Endothelial cell of umbilical vein (primary cell): ENCODE measurements around the gene KRTAP10-10. TPM values are rescaled to one million over a fixed set of nuclear protein-coding genes. Genes with fewer than 3 reads are reported as not detected.

Experiments used
- BruUV-seq: library from RNA; stranded (reverse); fragments of 400-500 nt; replicated peaks from 2 replicates; lab custom pipeline; 2021; lab: Mats Ljungman, UMichigan
- CTCF ChIA-PET: fragments of 300-600, 350-600 bp; sonication (Branson Sonifier 250); formaldehyde crosslinking; loops from one replicate; lab custom pipeline; 2021; ENCODE audit warnings: antibody characterized with exemption, inconsistent platforms; lab: Charles Lee
- POLR2A ChIA-PET: fragments of 300-600, 350-600 bp; sonication (Branson Sonifier 250); formaldehyde crosslinking; loops from one replicate; lab custom pipeline; 2021; ENCODE audit warnings: antibody characterized with exemption, inconsistent platforms; lab: Charles Lee
- DNase-seq: peaks from one replicate; pipeline ENCODE4 v3.0.0-alpha.2; 2011; ENCODE audit warnings: low read depth, low spot score
- FAIRE-seq: peaks from 2 replicates; lab custom pipeline; 2011; peaks lifted over from hg19 to GRCh38; lab: Jason Lieb, UNC
- H2AFZ ChIP-seq: 2 replicates; pipeline ENCODE4 v1.6.0; 2012; ENCODE audit warnings: low read depth, low read length, control low read depth, inconsistent platforms
- H3K27ac ChIP-seq: 2 replicates; pipeline ENCODE4 v1.5.1; 2011; ENCODE audit warnings: low read depth, mild to moderate bottlenecking, control low read depth, low read length, moderate library complexity; ENCODE audit not compliant: insufficient read depth
- H3K27me3 ChIP-seq, 2 experiments: 2 replicates each; pipeline versions ENCODE4 v1.6.0 to v1.6.1; 2011; ENCODE audit warnings: low read length in 2 of 2, mixed read lengths in 1 of 2; ENCODE audit not compliant: control insufficient read depth in 2 of 2, insufficient read depth in 2 of 2
- H3K36me3 ChIP-seq, 2 experiments: 2 replicates in 1 of 2; 3 replicates in 1 of 2; pipeline ENCODE4 v1.5.1; 2011; ENCODE audit warnings: low read length in 2 of 2, mild to moderate bottlenecking in 1 of 2, moderate library complexity in 1 of 2; ENCODE audit not compliant: control insufficient read depth in 2 of 2, insufficient read depth in 2 of 2; ENCODE audit errors: extremely low read depth in 1 of 2
- H3K4me1 ChIP-seq: 3 replicates; pipeline ENCODE4 v1.5.1; 2011; ENCODE audit warnings: mild to moderate bottlenecking, low read length; ENCODE audit not compliant: control insufficient read depth, insufficient read depth; ENCODE audit errors: extremely low read depth
- H3K4me2 ChIP-seq: 2 replicates; pipeline ENCODE4 v1.6.1; 2011; ENCODE audit warnings: low read length, control low read depth, mixed read lengths; ENCODE audit not compliant: insufficient read depth
- H3K4me3 ChIP-seq, 3 experiments: fragments of 200-600 bp in 1 of 3; sonication (generic), shearing (Covaris generic) in 1 of 3; replicated peaks in 1 of 3; 2 replicates each; pipeline ENCODE4 v1.5.1; 2011 to 2016; ENCODE audit warnings: control low read depth in 3 of 3, low read length in 3 of 3, mild to moderate bottlenecking in 2 of 3, inconsistent platforms in 1 of 3, low read depth in 1 of 3, moderate library complexity in 1 of 3; ENCODE audit not compliant: insufficient read depth in 1 of 3
- H3K79me2 ChIP-seq: 2 replicates; pipeline ENCODE4 v1.6.0; 2012; ENCODE audit warnings: low read length, inconsistent platforms; ENCODE audit not compliant: control insufficient read depth, insufficient read depth
- H3K9ac ChIP-seq: replicated peaks from 2 replicates; pipeline ENCODE3; 2011; ENCODE audit warnings: low read length, control low read depth; ENCODE audit not compliant: insufficient read depth; ENCODE audit errors: extremely low read depth
- H3K9me1 ChIP-seq: replicated peaks from 3 replicates; pipeline ENCODE4 v1.6.0; 2011; ENCODE audit warnings: mild to moderate bottlenecking, low read length; ENCODE audit not compliant: control insufficient read depth, insufficient read depth; ENCODE audit errors: extremely low read depth
- H3K9me3 ChIP-seq: replicated peaks from 2 replicates; pipeline ENCODE4 v1.5.1; 2012; ENCODE audit warnings: low read length, inconsistent platforms; ENCODE audit not compliant: control insufficient read depth, insufficient read depth
- H4K20me1 ChIP-seq: replicated peaks from 2 replicates; pipeline ENCODE3; 2011; ENCODE audit warnings: mild to moderate bottlenecking, low read length; ENCODE audit not compliant: control insufficient read depth, insufficient read depth; ENCODE audit errors: extremely low read depth
- EZH2 ChIP-seq: IDR thresholded peaks from 2 replicates; pipeline ENCODE4 v1.6.1; 2012; ENCODE audit warnings: borderline replicate concordance, low read depth, mild to moderate bottlenecking, moderate library complexity, low read length, inconsistent platforms; ENCODE audit not compliant: severe bottlenecking
- FOS ChIP-seq: IDR thresholded peaks from 2 replicates; pipeline ENCODE4 v1.6.1; 2011; ENCODE audit warnings: mild to moderate bottlenecking, low read length, moderate library complexity, borderline replicate concordance; ENCODE audit not compliant: insufficient read depth
- GATA2 ChIP-seq: IDR thresholded peaks from 2 replicates; pipeline ENCODE4 v1.7.0; 2011; ENCODE audit warnings: low read depth, mild to moderate bottlenecking, moderate library complexity, mixed read lengths, low read length; ENCODE audit not compliant: insufficient read length, insufficient read depth
- JUN ChIP-seq: IDR thresholded peaks from 2 replicates; pipeline ENCODE4 v1.6.1; 2011; ENCODE audit warnings: borderline replicate concordance, low read depth; ENCODE audit not compliant: insufficient read length, insufficient read depth
- MAX ChIP-seq: IDR thresholded peaks from 2 replicates; pipeline ENCODE4 v1.6.1; 2011; ENCODE audit not compliant: insufficient read depth, insufficient read length
- MYC ChIP-seq: IDR thresholded peaks from one replicate; pipeline ENCODE4 v1.6.1; 2011; ENCODE audit warnings: mild to moderate bottlenecking, low read depth, low read length
- POLR2A ChIP-seq: IDR thresholded peaks from 2 replicates; pipeline ENCODE4 v1.6.1; 2012; ENCODE audit warnings: low read depth, mild to moderate bottlenecking, control low read depth, low read length
- POLR2AphosphoS5 ChIP-seq: IDR thresholded peaks from 2 replicates; pipeline ENCODE4 v1.6.1; 2012; ENCODE audit warnings: low read depth, mild to moderate bottlenecking, control low read depth, low read length, moderate library complexity; ENCODE audit not compliant: insufficient read depth
- dilution Hi-C: fragments of 300-500 bp; cut with MboI; formaldehyde crosslinking; loops from one replicate; pipeline ENCODE4 v1.15.0; 2019; ENCODE audit warnings: low sequenced_read_pairs; ENCODE audit not compliant: extremely low pct_ligation_motif_present
- intact Hi-C: fragments of 100-400 bp; cut with micrococcal nuclease; formaldehyde crosslinking; loops from one replicate; pipeline ENCODE4 v1.10.0; 2022
- polyA plus RNA-seq, 4 experiments: library from polyadenylated mRNA; depleted of rRNA in 3 of 4; stranded (reverse) in 3 of 4; unstranded in 1 of 4; fragments of >200 nt; gene quantifications; 2 replicates each; pipeline versions ENCODE4 v1.2.1 to v1.2.3, GENCODE V29; 2011 to 2012; ENCODE audit warnings: missing spikeins in 1 of 4
- total RNA-seq: library from RNA; stranded (reverse); gene quantifications from 2 replicates; pipeline ENCODE4 v1.2.3, GENCODE V29; 2021
- TF ChIP-seq, protein P1 (sequence below), 2 donors: IDR thresholded peaks; 1 replicate in 1 of 2; 2 replicates in 1 of 2; pipeline ENCODE4 v1.5.1; 2011; ENCODE audit warnings: low read length in 2 of 2, mild to moderate bottlenecking in 2 of 2, moderate library complexity in 2 of 2, control low read depth in 1 of 2, inconsistent platforms in 1 of 2, low read depth in 1 of 2; ENCODE audit not compliant: insufficient read depth in 1 of 2; ENCODE audit errors: extremely low read depth in 1 of 2

The KRTAP10-10 gene
- total and polyA plus RNA-seq, 2 donors (not counting 3 experiments of a cell fraction or from before 2014, with no cell fraction given), result not detected

DNA sequence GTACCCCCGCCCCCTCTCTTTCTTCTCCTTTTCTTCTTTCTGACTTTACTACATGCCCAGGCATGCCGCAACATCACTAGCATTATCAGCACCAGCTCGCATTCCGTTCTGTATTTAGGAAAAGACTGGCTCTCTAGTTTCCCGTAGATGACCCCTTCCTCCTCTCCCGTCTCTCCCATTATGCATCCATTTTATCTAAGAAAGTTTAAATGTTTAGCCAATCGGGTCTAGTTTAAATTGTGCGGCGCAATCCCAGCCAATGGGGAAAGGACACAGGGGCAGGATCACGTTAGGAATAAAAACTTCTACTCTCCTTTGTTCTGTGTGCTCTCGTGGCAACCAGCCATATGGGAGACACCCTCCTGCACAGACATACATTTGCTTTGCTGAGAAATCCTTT, 39.1 kb upstream of the KRTAP10-10 start:
- Histone ChIP-seq H3K9me3 (no peaks in the 10 kb centered on the region), H3K79me2 (no peaks in the 10 kb centered on the region), H3K9me1 (no peaks in the 10 kb centered on the region), H3K4me2 (no peak overlapping the region), H3K4me3 (no peak overlapping the region), H3K27ac (no peak overlapping the region), H4K20me1 (no peaks in the 10 kb centered on the region), H3K4me1 (no peaks in the 10 kb centered on the region), H3K9ac (no peak overlapping the region), H3K27me3 (peaks cover 0 to 2% of the 10 kb centered on the region in 2 experiments), H2AFZ (no peak overlapping the region), H3K36me3 (no peaks in the 10 kb centered on the region)
- FAIRE-seq, result no peak
- TF ChIP-seq POLR2A, result no peak
- no peak for TF ChIP-seq FOS
- no peak for TF ChIP-seq MYC
- TF ChIP-seq GATA2, result no peak
- no peak for TF ChIP-seq EZH2
- TF ChIP-seq POLR2AphosphoS5, result no peak
- no peak for TF ChIP-seq JUN
- TF ChIP-seq MAX, result no peak
- TF ChIP-seq, protein P1, sequence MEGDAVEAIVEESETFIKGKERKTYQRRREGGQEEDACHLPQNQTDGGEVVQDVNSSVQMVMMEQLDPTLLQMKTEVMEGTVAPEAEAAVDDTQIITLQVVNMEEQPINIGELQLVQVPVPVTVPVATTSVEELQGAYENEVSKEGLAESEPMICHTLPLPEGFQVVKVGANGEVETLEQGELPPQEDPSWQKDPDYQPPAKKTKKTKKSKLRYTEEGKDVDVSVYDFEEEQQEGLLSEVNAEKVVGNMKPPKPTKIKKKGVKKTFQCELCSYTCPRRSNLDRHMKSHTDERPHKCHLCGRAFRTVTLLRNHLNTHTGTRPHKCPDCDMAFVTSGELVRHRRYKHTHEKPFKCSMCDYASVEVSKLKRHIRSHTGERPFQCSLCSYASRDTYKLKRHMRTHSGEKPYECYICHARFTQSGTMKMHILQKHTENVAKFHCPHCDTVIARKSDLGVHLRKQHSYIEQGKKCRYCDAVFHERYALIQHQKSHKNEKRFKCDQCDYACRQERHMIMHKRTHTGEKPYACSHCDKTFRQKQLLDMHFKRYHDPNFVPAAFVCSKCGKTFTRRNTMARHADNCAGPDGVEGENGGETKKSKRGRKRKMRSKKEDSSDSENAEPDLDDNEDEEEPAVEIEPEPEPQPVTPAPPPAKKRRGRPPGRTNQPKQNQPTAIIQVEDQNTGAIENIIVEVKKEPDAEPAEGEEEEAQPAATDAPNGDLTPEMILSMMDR (IDR thresholded peaks at IDR 0.05; ENCODE audit: extremely low read depth in 1 of 2, insufficient read depth in 1 of 2, low read depth in 1 of 2, low read length in 2 of 2), result no peak
- dilution Hi-C loops, result no loop called here
- POLR2A ChIA-PET, result no interaction called here
- CTCF ChIA-PET, result no interaction called here
- no peak for DNase-seq
- no TSS peak for BruUV-seq
- intact Hi-C loops, result no loop called here
